IMR-90 (cell line): Measurements from ENCODE around the gene TTC38. TPM values are rescaled to one million over a fixed set of nuclear protein-coding genes. Genes with fewer than 3 reads are reported as not detected.
A peak's percentile ranks its signal among the peaks of the same experiment; 100 is the strongest.

ENCODE experiments used
- ATAC-seq: fragments of 200-7000 bp; cut with Tn5 transposase; 2 replicates; pipeline ENCODE4 v1.9.1; 2020; ENCODE audit warnings: low read depth, mild to moderate bottlenecking, moderate library complexity
- BruUV-seq: library from RNA; stranded (reverse); fragments of 400-500 nt; replicated peaks from 2 replicates; lab custom pipeline; 2021; lab: Mats Ljungman, UMichigan
- CTCF ChIA-PET: fragments of 300-600 bp; formaldehyde crosslinking; extraction: SDS; loops from one replicate; lab custom pipeline; 2021; ENCODE audit warnings: antibody characterized with exemption; lab: Yijun Ruan, JAX
- POLR2A ChIA-PET: fragments of 300-600 bp; sonication (Branson Sonifier 250); formaldehyde crosslinking; loops from one replicate; lab custom pipeline; 2022; ENCODE audit warnings: antibody characterized with exemption; ENCODE audit not compliant: unreplicated experiment; lab: Charles Lee
- DNase-seq: peaks from one replicate; pipeline ENCODE4 v3.0.0; 2013
- H2AFZ ChIP-seq: replicated peaks from 2 replicates; pipeline ENCODE3; 2013; ENCODE audit warnings: low read length, mild to moderate bottlenecking; ENCODE audit not compliant: poor library complexity
- H2AK5ac ChIP-seq: 2 replicates; pipeline ENCODE4 v1.6.1; 2013; ENCODE audit warnings: low read depth, low read length, inconsistent platforms
- H2AK9ac ChIP-seq: replicated peaks from 2 replicates; pipeline ENCODE3; 2013; ENCODE audit warnings: mild to moderate bottlenecking, low read depth, low read length, moderate library complexity; ENCODE audit not compliant: poor library complexity
- H2BK120ac ChIP-seq: 2 replicates; pipeline ENCODE4 v1.6.1; 2013; ENCODE audit warnings: low read depth, low read length, inconsistent platforms
- H2BK15ac ChIP-seq: 3 replicates; pipeline ENCODE4 v1.6.1; 2013; ENCODE audit warnings: low read depth, low read length, inconsistent platforms
- H2BK20ac ChIP-seq: 2 replicates; pipeline ENCODE4 v1.6.1; 2013; ENCODE audit warnings: low read depth, mild to moderate bottlenecking, inconsistent platforms, low read length, moderate library complexity
- H2BK5ac ChIP-seq: 2 replicates; pipeline ENCODE4 v1.6.1; 2013; ENCODE audit warnings: mild to moderate bottlenecking, low read depth, low read length, inconsistent platforms; ENCODE audit not compliant: poor library complexity, severe bottlenecking
- H3K14ac ChIP-seq: replicated peaks from 2 replicates; pipeline ENCODE4 v1.6.1; 2013; ENCODE audit warnings: low read depth, low read length, inconsistent platforms
- H3K18ac ChIP-seq: 2 replicates; pipeline ENCODE4 v1.6.1; 2013; ENCODE audit warnings: low read depth, low read length, control low read depth
- H3K23ac ChIP-seq: 2 replicates; pipeline ENCODE4 v1.6.1; 2013; ENCODE audit warnings: low read depth, low read length, inconsistent platforms
- H3K27ac ChIP-seq: 2 replicates; pipeline ENCODE4 v1.5.1; 2013; ENCODE audit warnings: mild to moderate bottlenecking, control low read depth, low read length; ENCODE audit not compliant: insufficient read depth
- H3K27me3 ChIP-seq: 2 replicates; pipeline ENCODE4 v1.6.1; 2013; ENCODE audit warnings: low read length; ENCODE audit not compliant: control insufficient read depth, insufficient read depth
- H3K36me3 ChIP-seq: 2 replicates; pipeline ENCODE4 v1.6.1; 2013; ENCODE audit warnings: low read length, mixed read lengths; ENCODE audit not compliant: control insufficient read depth, insufficient read depth
- H3K4ac ChIP-seq: 2 replicates; pipeline ENCODE4 v1.6.1; 2013; ENCODE audit warnings: low read depth, low read length, inconsistent platforms
- H3K4me1 ChIP-seq: 2 replicates; pipeline ENCODE4 v1.6.1; 2013; ENCODE audit warnings: low read length, mixed read lengths; ENCODE audit not compliant: control insufficient read depth, insufficient read depth
- H3K4me2 ChIP-seq: 2 replicates; pipeline ENCODE4 v1.6.1; 2013; ENCODE audit warnings: low read depth, mild to moderate bottlenecking, control low read depth, low read length, moderate library complexity
- H3K4me3 ChIP-seq: 2 replicates; pipeline ENCODE4 v1.5.1; 2013; ENCODE audit warnings: low read depth, mild to moderate bottlenecking, control low read depth, low read length, moderate library complexity; ENCODE audit not compliant: insufficient read depth
- H3K56ac ChIP-seq: 2 replicates; pipeline ENCODE4 v1.6.1; 2013; ENCODE audit warnings: low read length, inconsistent platforms; ENCODE audit not compliant: insufficient read depth; ENCODE audit errors: extremely low read depth
- H3K79me1 ChIP-seq, 2 experiments: 2 replicates each; pipeline ENCODE4 v1.6.1; 2013; ENCODE audit warnings: low read length in 2 of 2, inconsistent platforms in 1 of 2, low read depth in 1 of 2
- H3K9ac ChIP-seq: 2 replicates; pipeline ENCODE4 v1.6.1; 2013; ENCODE audit warnings: low read depth, low read length, control low read depth
- H3K9me1 ChIP-seq: 2 replicates; pipeline ENCODE4 v1.6.1; 2013; ENCODE audit warnings: low read length, inconsistent platforms; ENCODE audit not compliant: insufficient read depth
- H3K9me3 ChIP-seq: 2 replicates; pipeline ENCODE4 v1.6.1; 2013; ENCODE audit warnings: low read length; ENCODE audit not compliant: control insufficient read depth, insufficient read depth
- H4K20me1 ChIP-seq: 2 replicates; pipeline ENCODE4 v1.6.1; 2013; ENCODE audit warnings: low read length, inconsistent platforms; ENCODE audit not compliant: insufficient read depth
- H4K5ac ChIP-seq: 2 replicates; pipeline ENCODE4 v1.6.1; 2013; ENCODE audit warnings: mild to moderate bottlenecking, low read depth, low read length, control low read depth
- H4K8ac ChIP-seq, 2 experiments: 2 replicates each; pipeline ENCODE4 v1.6.1; 2013; ENCODE audit warnings: low read depth in 2 of 2, low read length in 2 of 2, control low read depth in 1 of 2, inconsistent platforms in 1 of 2
- H4K91ac ChIP-seq: 2 replicates; pipeline ENCODE4 v1.6.1; 2013; ENCODE audit warnings: low read depth, low read length, inconsistent platforms; ENCODE audit not compliant: insufficient read depth
- CHD1 ChIP-seq: IDR thresholded peaks from 2 replicates; pipeline ENCODE4 v1.6.1; 2012; ENCODE audit warnings: low read depth, low read length, improper control_type of control experiment
- FOS ChIP-seq: fragments of 150-350 bp; IDR thresholded peaks from 2 replicates; pipeline ENCODE4 v1.6.1; 2016; ENCODE audit warnings: low read depth, low read length
- MXI1 ChIP-seq: IDR thresholded peaks from 2 replicates; pipeline ENCODE4 v1.6.1; 2012; ENCODE audit warnings: low read depth, mild to moderate bottlenecking, low read length, moderate library complexity, borderline replicate concordance
- RCOR1 ChIP-seq: IDR thresholded peaks from 2 replicates; pipeline ENCODE4 v1.6.1; 2012; ENCODE audit warnings: mild to moderate bottlenecking, low read length, improper control_type of control experiment; ENCODE audit not compliant: insufficient replicate concordance
- RFX5 ChIP-seq: IDR thresholded peaks from 2 replicates; pipeline ENCODE4 v1.8.0; 2012; ENCODE audit warnings: low read depth, mild to moderate bottlenecking, low read length, moderate library complexity
- SMC3 ChIP-seq: fragments of 150-350 bp; IDR thresholded peaks from 2 replicates; pipeline ENCODE4 v1.6.1; 2016; ENCODE audit warnings: low read depth, mild to moderate bottlenecking, antibody characterized with exemption, low read length, moderate library complexity
- USF2 ChIP-seq: fragments of 150-350 bp; IDR thresholded peaks from 2 replicates; pipeline ENCODE4 v1.6.1; 2017; ENCODE audit warnings: mild to moderate bottlenecking, antibody characterized with exemption, low read length, low read depth
- WGBS, 2 experiments: methylation state at CpG; one replicate each; pipeline versions ENCODE4 v1.1.5 to v1.1.7; 2013; ENCODE audit warnings: missing lambda C conversion rate in 2 of 2; ENCODE audit not compliant: insufficient read length in 1 of 2; ENCODE audit errors: extremely low coverage in 2 of 2; 5-methylcytosine and 5-hydroxymethylcytosine counted together
- dilution Hi-C: fragments of 300-500 bp; cut with HindIII; formaldehyde crosslinking; loops from one replicate; pipeline ENCODE4 v1.14.3; 2018; ENCODE audit warnings: low sequenced_read_pairs; ENCODE audit not compliant: unreplicated experiment
- in situ Hi-C: fragments of 300-500 bp; cut with MboI; formaldehyde crosslinking; loops from 3 replicates; pipeline ENCODE4 v1.14.3; 2019; ENCODE audit warnings: low sequenced_read_pairs, inconsistent platforms, mixed read lengths
- intact Hi-C: fragments of 100-400 bp; cut with micrococcal nuclease; formaldehyde crosslinking; loops from 2 replicates; pipeline ENCODE4 v1.10.0; 2022
- polyA plus RNA-seq, 3 experiments: library from polyadenylated mRNA; depleted of rRNA; stranded (reverse); fragments of >200 nt; gene quantifications; 2 replicates each; pipeline ENCODE4 v1.2.3, GENCODE V29; 2012; ENCODE audit warnings: low replicate concordance in 1 of 3
- total RNA-seq: library from RNA; depleted of rRNA; stranded (reverse); fragments of >200 nt; gene quantifications from 2 replicates; pipeline ENCODE4 v1.2.3, GENCODE V29; 2012

Gene TTC38
- total and polyA plus RNA-seq, 2 of the 4 experiments (the other 2 are of a cell fraction) = 43.6 to 52.3 TPM

- WGBS, 2 experiments = 76% methylated on average over 8 of the region's 11 CpGs; no CpG with 5 or more reads in 1 of the 2 experiments
- H3K4ac ChIP-seq = no peak overlapping the region
- H3K18ac ChIP-seq = no peak overlapping the region
- no peak for ATAC-seq
- no peak overlapping the region for H3K4me2 ChIP-seq
- no peak overlapping the region for H3K14ac ChIP-seq
- TF ChIP-seq CHD1 = no peak
- no peak for TF ChIP-seq RCOR1
- no peak for TF ChIP-seq SMC3
- no peak for TF ChIP-seq RFX5
- no peak for TF ChIP-seq USF2
- no peak for TF ChIP-seq MXI1
- no peak for TF ChIP-seq FOS
- peaks cover 3 to 25% of the 10 kb centered on the region in 2 experiments; a peak in 3 of 4 replicates for H3K79me1 ChIP-seq
- ChIA-PET CTCF (no interaction called here), POLR2A (no interaction called here)
- dilution Hi-C loops = no loop called here
- H2BK20ac ChIP-seq = no peak overlapping the region
- H3K27me3 ChIP-seq = no peaks in the 10 kb centered on the region
- H2BK15ac ChIP-seq = no peak overlapping the region
- H4K20me1 ChIP-seq = no peaks in the 10 kb centered on the region
- no TSS peak for BruUV-seq
- no peak overlapping the region for H3K4me3 ChIP-seq
- peaks cover 11% of the 10 kb centered on the region for H3K4me1 ChIP-seq
- H2BK5ac ChIP-seq = no peak overlapping the region
- no peak overlapping the region for H2AK5ac ChIP-seq
- no peaks in the 10 kb centered on the region for H3K9me3 ChIP-seq
- intact Hi-C loops = no loop called here
- H4K8ac ChIP-seq = no peak overlapping the region
- H4K5ac ChIP-seq = no peak overlapping the region
- H3K36me3 ChIP-seq = peaks cover 38% of the 10 kb centered on the region
- no peak overlapping the region for H3K23ac ChIP-seq
- peak; percentile 53 for DNase-seq
- peak overlapping the region; percentile 16 for H2AK9ac ChIP-seq
- H3K56ac ChIP-seq = no peak overlapping the region
- H4K91ac ChIP-seq = no peak overlapping the region
- in situ Hi-C loops = no loop called here
- no peak overlapping the region for H2AFZ ChIP-seq
- no peak overlapping the region for H3K27ac ChIP-seq
- H3K9me1 ChIP-seq = peaks cover 22% of the 10 kb centered on the region
- H3K9ac ChIP-seq = no peak overlapping the region
- no peak overlapping the region for H2BK120ac ChIP-seq
These were observed 25.9 kb downstream of the TTC38 start for GRCh38 chr22:46293577-46294260.
